Neural progenitor cell (in vitro differentiated cells): ENCODE results near the gene ERICH6B. TPM values are rescaled to one million over a fixed set of nuclear protein-coding genes. Genes with fewer than 3 reads are reported as not detected.

ENCODE experiments used
- DNase-seq: peaks from one replicate; pipeline ENCODE4 v3.0.0-alpha.2; 2016; ENCODE audit warnings: low spot score
- H2AFZ ChIP-seq: fragments of 200-600 bp; sonication (generic); replicated peaks from 2 replicates; pipeline ENCODE4 v1.6.1; 2016; ENCODE audit warnings: antibody characterized with exemption
- H3F3A ChIP-seq: fragments of 200-600 bp; sonication (generic); 2 replicates; pipeline ENCODE4 v1.6.1; 2016; ENCODE audit warnings: antibody characterized with exemption, low read depth
- H3K27ac ChIP-seq: fragments of 200-600 bp; sonication (generic); 2 replicates; pipeline ENCODE4 v1.5.1; 2016; ENCODE audit warnings: mild to moderate bottlenecking
- H3K27me3 ChIP-seq: fragments of 200-600 bp; sonication (generic); 2 replicates; pipeline ENCODE4 v1.6.1; 2016; ENCODE audit warnings: mild to moderate bottlenecking, moderate library complexity
- H3K36me3 ChIP-seq: fragments of 200-600 bp; sonication (generic); 2 replicates; pipeline ENCODE4 v1.5.1; 2016
- H3K4me1 ChIP-seq: fragments of 200-600 bp; sonication (generic); 2 replicates; pipeline ENCODE4 v1.6.1; 2016; ENCODE audit warnings: mixed run types
- H3K4me2 ChIP-seq: fragments of 200-600 bp; sonication (generic); 2 replicates; pipeline ENCODE4 v1.6.1; 2016
- H3K4me3 ChIP-seq: fragments of 200-600 bp; sonication (generic); 2 replicates; pipeline ENCODE4 v1.5.1; 2016
- H3K79me2 ChIP-seq: fragments of 200-600 bp; sonication (generic); 2 replicates; pipeline ENCODE4 v1.6.1; 2016; ENCODE audit warnings: low read depth
- H3K9ac ChIP-seq: fragments of 200-600 bp; sonication (generic); 2 replicates; pipeline ENCODE4 v1.6.1; 2016
- H3K9me3 ChIP-seq: fragments of 200-600 bp; sonication (generic); 2 replicates; pipeline ENCODE4 v1.5.1; 2016; ENCODE audit warnings: low read depth
- H4K20me1 ChIP-seq: fragments of 200-600 bp; sonication (generic); 2 replicates; pipeline ENCODE4 v1.6.1; 2016; ENCODE audit warnings: low read depth
- H3K27ac Mint-ChIP-seq: 3 replicates; pipeline ENCODE4 v1.8.0; 2021; ENCODE audit warnings: mixed read lengths
- H3K27me3 Mint-ChIP-seq: 2 replicates; pipeline ENCODE4 v1.8.0; 2022; ENCODE audit warnings: low read depth, mild to moderate bottlenecking, inconsistent platforms, moderate library complexity, mixed read lengths; ENCODE audit not compliant: insufficient read depth
- H3K36me3 Mint-ChIP-seq: 3 replicates; pipeline ENCODE4 v1.8.0; 2021; ENCODE audit warnings: mixed read lengths
- H3K4me1 Mint-ChIP-seq: 3 replicates; pipeline ENCODE4 v1.8.0; 2021; ENCODE audit warnings: mixed read lengths
- H3K4me3 Mint-ChIP-seq: 3 replicates; pipeline ENCODE4 v1.8.0; 2021; ENCODE audit warnings: mild to moderate bottlenecking, moderate library complexity, mixed read lengths
- H3K9me3 Mint-ChIP-seq: 3 replicates; pipeline ENCODE4 v1.8.0; 2020; ENCODE audit warnings: mixed read lengths
- CTCF ChIP-seq: fragments of 200-600 bp; sonication (generic); IDR thresholded peaks from 2 replicates; pipeline ENCODE4 v1.5.1; 2017; ENCODE audit warnings: antibody characterized with exemption, mild to moderate bottlenecking
- EZH2 ChIP-seq: fragments of 200-600 bp; sonication (generic); IDR thresholded peaks from 2 replicates; pipeline ENCODE4 v1.6.1; 2017; ENCODE audit warnings: antibody characterized with exemption, mild to moderate bottlenecking, moderate library complexity
- EZH2phosphoT487 ChIP-seq: fragments of 200-600 bp; sonication (generic); IDR thresholded peaks from 2 replicates; pipeline ENCODE4 v1.6.1; 2017; ENCODE audit warnings: antibody characterized with exemption
- total RNA-seq: library from RNA; depleted of rRNA; stranded (reverse); fragments of >200 nt; gene quantifications from 2 replicates; pipeline ENCODE4 v1.2.3, GENCODE V29; 2015; ENCODE audit warnings: low replicate concordance

The ERICH6B gene
- total RNA-seq, 1 donor from 2014 or later: not detected

- no peak for TF ChIP-seq EZH2
- TF ChIP-seq EZH2phosphoT487: no peak
- TF ChIP-seq CTCF: no peak
- Histone ChIP-seq H3K79me2 (no peaks in the 10 kb centered on the region), H3K27me3 (no peaks in the 10 kb centered on the region), H3K9me3 (no peaks in the 10 kb centered on the region), H3K9ac (no peak overlapping the region), H3F3A (no peaks in the 10 kb centered on the region), H3K27ac (no peak overlapping the region), H2AFZ (no peak overlapping the region), H3K4me3 (no peak overlapping the region), H3K4me1 (no peaks in the 10 kb centered on the region), H3K36me3 (no peaks in the 10 kb centered on the region), H3K4me2 (no peak overlapping the region), H4K20me1 (no peaks in the 10 kb centered on the region)
- H3K36me3 Mint-ChIP-seq: no peaks in the 10 kb centered on the region
- DNase-seq: no peak
- no peaks in the 10 kb centered on the region for H3K9me3 Mint-ChIP-seq
- peaks cover 6% of the 10 kb centered on the region for H3K4me1 Mint-ChIP-seq
- no peak overlapping the region for H3K27ac Mint-ChIP-seq
- H3K27me3 Mint-ChIP-seq: peaks cover 6% of the 10 kb centered on the region
- no peak overlapping the region for H3K4me3 Mint-ChIP-seq
Observed at GRCh38 chr13:45544520-45544919, 71.0 kb downstream of the ERICH6B start.

- no peaks in the 10 kb centered on the region for H3K9me3 Mint-ChIP-seq
- TF ChIP-seq CTCF (no peak), EZH2phosphoT487 (no peak), EZH2 (no peak)
Observed at GRCh38 chr13:45542878-45543277, 72.7 kb downstream of the ERICH6B start.

GRCh38 chr13:45542391-45542790, 73.1 kb downstream of the ERICH6B start:
- Mint-ChIP-seq H3K9me3 (no peaks in the 10 kb centered on the region), H3K4me1 (no peaks in the 10 kb centered on the region), H3K4me3 (no peak overlapping the region), H3K27ac (no peak overlapping the region), H3K27me3 (peaks cover 5% of the 10 kb centered on the region), H3K36me3 (no peaks in the 10 kb centered on the region)
- H3K27ac ChIP-seq: no peak overlapping the region
- H3K4me3 ChIP-seq: no peak overlapping the region
- no peaks in the 10 kb centered on the region for H3K36me3 ChIP-seq
- no peaks in the 10 kb centered on the region for H3K9me3 ChIP-seq
- H3K9ac ChIP-seq: no peak overlapping the region
- no peaks in the 10 kb centered on the region for H3K79me2 ChIP-seq
- no peak overlapping the region for H3K4me2 ChIP-seq
- no peak overlapping the region for H2AFZ ChIP-seq
- no peak for TF ChIP-seq EZH2
- no peak for TF ChIP-seq CTCF
- TF ChIP-seq EZH2phosphoT487: no peak
- DNase-seq: no peak
- no peaks in the 10 kb centered on the region for H4K20me1 ChIP-seq
- no peaks in the 10 kb centered on the region for H3K27me3 ChIP-seq
- peaks cover 5% of the 10 kb centered on the region for H3K4me1 ChIP-seq
- H3F3A ChIP-seq: peaks cover 4% of the 10 kb centered on the region

More at GRCh38 chr13:45542878-45543277, 72.7 kb downstream of the ERICH6B start:
- H3K4me3 Mint-ChIP-seq: no peak overlapping the region
- peaks cover 5% of the 10 kb centered on the region for H3K4me1 ChIP-seq
- H3K36me3 Mint-ChIP-seq: no peaks in the 10 kb centered on the region
- no peaks in the 10 kb centered on the region for H3K4me1 Mint-ChIP-seq
- H3K27ac Mint-ChIP-seq: no peak overlapping the region
- no peak overlapping the region for H3K9ac ChIP-seq
- peaks cover 4% of the 10 kb centered on the region for H3F3A ChIP-seq
- no peak overlapping the region for H3K4me2 ChIP-seq
- no peaks in the 10 kb centered on the region for H3K9me3 ChIP-seq
- H3K27ac ChIP-seq: no peak overlapping the region
- no peak overlapping the region for H2AFZ ChIP-seq
- H3K27me3 ChIP-seq: no peaks in the 10 kb centered on the region
- no peak overlapping the region for H3K4me3 ChIP-seq
- H3K36me3 ChIP-seq: no peaks in the 10 kb centered on the region
- H3K79me2 ChIP-seq: no peaks in the 10 kb centered on the region
- no peak for DNase-seq
- peaks cover 5% of the 10 kb centered on the region for H3K27me3 Mint-ChIP-seq
- H4K20me1 ChIP-seq: no peaks in the 10 kb centered on the region

- Histone ChIP-seq H3F3A (peaks cover 4% of the 10 kb centered on the region), H3K36me3 (no peaks in the 10 kb centered on the region), H3K9ac (no peak overlapping the region), H3K79me2 (no peaks in the 10 kb centered on the region), H2AFZ (no peak overlapping the region), H3K4me2 (no peak overlapping the region), H3K4me1 (peaks cover 5% of the 10 kb centered on the region), H3K27ac (no peak overlapping the region), H3K4me3 (no peak overlapping the region), H4K20me1 (no peaks in the 10 kb centered on the region), H3K9me3 (no peaks in the 10 kb centered on the region), H3K27me3 (no peaks in the 10 kb centered on the region)
- H3K4me1 Mint-ChIP-seq: no peaks in the 10 kb centered on the region
- no peaks in the 10 kb centered on the region for H3K36me3 Mint-ChIP-seq
- H3K9me3 Mint-ChIP-seq: no peaks in the 10 kb centered on the region
- H3K27ac Mint-ChIP-seq: no peak overlapping the region
- TF ChIP-seq EZH2phosphoT487: no peak
- no peak for TF ChIP-seq CTCF
- TF ChIP-seq EZH2: no peak
- H3K27me3 Mint-ChIP-seq: peaks cover 5% of the 10 kb centered on the region
- DNase-seq: no peak
- no peak overlapping the region for H3K4me3 Mint-ChIP-seq
Observed at GRCh38 chr13:45541806-45542205, 73.7 kb downstream of the ERICH6B start.
